Transverse colon (tissue), 4 donors: ENCODE data around the gene FXYD2. TPM values are rescaled to one million over a fixed set of nuclear protein-coding genes. Genes with fewer than 3 reads are reported as not detected.

Experiments used
- DNase-seq: peaks from one replicate; pipeline ENCODE4 v3.0.0-alpha.2; 2019
- H3K27ac ChIP-seq, 4 donors: fragments of 200-600 bp; sonication (generic); 2 replicates each; pipeline ENCODE4 v1.5.1; 2016 to 2018; ENCODE audit warnings: inconsistent platforms in 4 of 4
- H3K27me3 ChIP-seq: fragments of 200-600 bp; sonication (generic); 2 replicates; pipeline ENCODE4 v1.5.1; 2017; ENCODE audit warnings: inconsistent platforms
- H3K36me3 ChIP-seq, 4 donors: fragments of 200-600 bp; sonication (generic); 2 replicates each; pipeline ENCODE4 v1.5.1; 2017 to 2019; ENCODE audit warnings: inconsistent platforms in 4 of 4
- H3K4me1 ChIP-seq, 4 donors: fragments of 200-600 bp; sonication (generic); 2 replicates each; pipeline ENCODE4 v1.5.1; 2017 to 2020; ENCODE audit warnings: inconsistent platforms in 4 of 4
- H3K4me3 ChIP-seq, 4 donors: fragments of 200-600 bp; sonication (generic); 1 replicate in 1 of 4; 2 replicates in 3 of 4; pipeline versions ENCODE4 v1.5.1 to v1.6.1; 2017 to 2019; ENCODE audit warnings: inconsistent platforms in 4 of 4
- H3K9me3 ChIP-seq, 2 donors: fragments of 200-600 bp; sonication (generic); 2 replicates each; pipeline ENCODE4 v1.5.1; 2017 to 2019; ENCODE audit warnings: inconsistent platforms in 2 of 2
- EP300 ChIP-seq: sonication (generic); formaldehyde crosslinking; IDR thresholded peaks from one replicate; pipeline ENCODE4 v1.6.1; 2017; ENCODE audit warnings: antibody characterized with exemption, low read depth
- POLR2A ChIP-seq: fragments of 450-650 bp; IDR thresholded peaks from one replicate; pipeline ENCODE4 v1.6.1; 2016; ENCODE audit warnings: antibody characterized with exemption, mild to moderate bottlenecking, moderate library complexity
- POLR2AphosphoS5 ChIP-seq, 3 donors: sonication (generic); formaldehyde crosslinking; IDR thresholded peaks; one replicate each; pipeline ENCODE4 v1.6.1; 2016; ENCODE audit warnings: antibody characterized with exemption in 3 of 3
- WGBS, 2 donors: methylation state at CpG; one replicate each; pipeline ENCODE4 v1.1.5; 2018; ENCODE audit warnings: low coverage in 1 of 2; 5-methylcytosine and 5-hydroxymethylcytosine counted together
- in situ Hi-C, 4 donors: fragments of 200-750 bp; cut with MboI; loops; one replicate each; pipeline versions ENCODE4 v1.15.0 to v1.15.1; 2017; ENCODE audit warnings: low sequenced_read_pairs in 3 of 4, low pct_ligation_motif_present in 1 of 4, low pct_unique_long_range_greater_than_20kb in 1 of 4
- intact Hi-C: fragments of 100-400 bp; cut with DNase I; formaldehyde crosslinking; loops from one replicate; pipeline ENCODE4 v1.15.1; 2023; ENCODE audit warnings: low total_unique reads
- total RNA-seq, 4 donors: library from RNA; depleted of rRNA; stranded (reverse); fragments of >200 nt; gene quantifications; one replicate each; pipeline ENCODE4 v1.1.0, GENCODE V29; 2016
- TF ChIP-seq, protein P1 (sequence below), 5 experiments: fragments of 200-600 bp in 3 of 5; fragments of 450-650 bp in 2 of 5; sonication (generic) in 3 of 5; IDR thresholded peaks; 1 replicate in 2 of 5; 2 replicates in 3 of 5; pipeline ENCODE4 v1.5.1; 2016 to 2017; ENCODE audit warnings: antibody characterized with exemption in 5 of 5, inconsistent platforms in 3 of 5, mild to moderate bottlenecking in 2 of 5, moderate library complexity in 1 of 5

Gene FXYD2
- total RNA-seq, 4 donors from 2014 or later: 0.64 to 1.2 (median 1.1) TPM; not detected in 1

DNA sequence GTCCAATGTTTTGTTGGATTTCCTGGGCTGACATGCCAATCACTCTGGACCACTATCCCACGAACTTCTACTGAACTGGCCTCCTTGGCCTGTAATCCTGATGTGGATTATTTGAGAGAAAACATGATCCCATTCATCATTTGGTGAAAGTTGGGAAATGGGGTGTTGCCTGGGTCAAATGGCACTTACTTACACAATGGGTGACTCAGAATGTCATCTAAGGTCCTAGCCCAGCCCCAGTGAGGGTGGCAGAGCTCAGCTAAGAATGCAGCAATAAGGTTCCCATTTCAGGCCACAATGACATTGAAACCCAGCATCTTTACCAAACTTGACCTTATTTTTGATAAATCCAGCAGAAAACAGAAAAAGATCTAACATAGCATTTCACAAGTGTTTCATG, 19.5 kb downstream of the FXYD2 start:
- in situ Hi-C loops: loop anchor here in 3 of 4 donors (10.0 to 25.0 kb wide), 4 partner anchors 250 to 368 kb away; no protein-coding TSS in a partner anchor
- DNase-seq: no peak
- Histone ChIP-seq H3K27me3 (no peaks in the 10 kb centered on the region), H3K27ac (no peak overlapping the region), H3K36me3 (no peaks in the 10 kb centered on the region), H3K4me1 (peaks cover 0 to 18% (median 11%) of the 10 kb centered on the region in 4 donors), H3K9me3 (no peaks in the 10 kb centered on the region), H3K4me3 (no peak overlapping the region)
- TF ChIP-seq POLR2A (no peak), EP300 (no peak), POLR2AphosphoS5 (IDR thresholded peaks at IDR 0.05) (no peak)
- TF ChIP-seq, protein P1, sequence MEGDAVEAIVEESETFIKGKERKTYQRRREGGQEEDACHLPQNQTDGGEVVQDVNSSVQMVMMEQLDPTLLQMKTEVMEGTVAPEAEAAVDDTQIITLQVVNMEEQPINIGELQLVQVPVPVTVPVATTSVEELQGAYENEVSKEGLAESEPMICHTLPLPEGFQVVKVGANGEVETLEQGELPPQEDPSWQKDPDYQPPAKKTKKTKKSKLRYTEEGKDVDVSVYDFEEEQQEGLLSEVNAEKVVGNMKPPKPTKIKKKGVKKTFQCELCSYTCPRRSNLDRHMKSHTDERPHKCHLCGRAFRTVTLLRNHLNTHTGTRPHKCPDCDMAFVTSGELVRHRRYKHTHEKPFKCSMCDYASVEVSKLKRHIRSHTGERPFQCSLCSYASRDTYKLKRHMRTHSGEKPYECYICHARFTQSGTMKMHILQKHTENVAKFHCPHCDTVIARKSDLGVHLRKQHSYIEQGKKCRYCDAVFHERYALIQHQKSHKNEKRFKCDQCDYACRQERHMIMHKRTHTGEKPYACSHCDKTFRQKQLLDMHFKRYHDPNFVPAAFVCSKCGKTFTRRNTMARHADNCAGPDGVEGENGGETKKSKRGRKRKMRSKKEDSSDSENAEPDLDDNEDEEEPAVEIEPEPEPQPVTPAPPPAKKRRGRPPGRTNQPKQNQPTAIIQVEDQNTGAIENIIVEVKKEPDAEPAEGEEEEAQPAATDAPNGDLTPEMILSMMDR (IDR thresholded peaks at IDR 0.05): no peak
- WGBS, 2 donors: 60 to 61% methylated on average over 1 of the region's 1 CpG
- intact Hi-C loops: no loop called here

DNA sequence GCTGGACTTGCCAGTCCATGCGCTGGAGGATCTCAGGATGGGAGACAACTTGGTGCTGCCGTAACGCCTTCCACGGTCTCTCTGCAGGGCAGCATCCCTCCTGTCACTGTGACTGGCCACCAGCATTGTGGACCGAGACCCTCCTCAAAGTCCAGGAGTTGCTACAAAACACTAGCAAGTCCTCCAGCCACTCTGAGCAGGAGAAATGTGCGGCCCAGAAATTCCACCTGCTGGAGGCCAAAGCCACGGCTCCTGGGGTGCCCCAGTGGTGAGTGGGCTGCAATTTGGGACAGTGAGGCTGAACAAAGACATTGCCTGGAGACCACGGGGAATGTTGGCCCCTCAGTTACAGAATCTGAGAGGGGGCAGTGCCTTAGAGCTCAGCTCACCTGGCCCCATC, 20.6 kb downstream of the FXYD2 start:
- Histone ChIP-seq H3K36me3 (no peaks in the 10 kb centered on the region), H3K27ac (no peak overlapping the region), H3K9me3 (no peaks in the 10 kb centered on the region), H3K27me3 (no peaks in the 10 kb centered on the region), H3K4me1 (peaks cover 0 to 12% (median 3%) of the 10 kb centered on the region in 4 donors), H3K4me3 (no peak overlapping the region)
- in situ Hi-C loops: loop anchor here in 3 of 4 donors (10.0 to 25.0 kb wide), 4 partner anchors 251 to 367 kb away; no protein-coding TSS in a partner anchor
- WGBS, 2 donors: 84% methylated on average over 8 of the region's 8 CpGs; no CpG with 5 or more reads in 1 of the 2 donors
- no peak for DNase-seq
- TF ChIP-seq POLR2AphosphoS5 (IDR thresholded peaks at IDR 0.05) (no peak), POLR2A (no peak), EP300 (no peak)
- TF ChIP-seq, protein P1 (IDR thresholded peaks at IDR 0.05): no peak
- intact Hi-C loops: no loop called here

DNA sequence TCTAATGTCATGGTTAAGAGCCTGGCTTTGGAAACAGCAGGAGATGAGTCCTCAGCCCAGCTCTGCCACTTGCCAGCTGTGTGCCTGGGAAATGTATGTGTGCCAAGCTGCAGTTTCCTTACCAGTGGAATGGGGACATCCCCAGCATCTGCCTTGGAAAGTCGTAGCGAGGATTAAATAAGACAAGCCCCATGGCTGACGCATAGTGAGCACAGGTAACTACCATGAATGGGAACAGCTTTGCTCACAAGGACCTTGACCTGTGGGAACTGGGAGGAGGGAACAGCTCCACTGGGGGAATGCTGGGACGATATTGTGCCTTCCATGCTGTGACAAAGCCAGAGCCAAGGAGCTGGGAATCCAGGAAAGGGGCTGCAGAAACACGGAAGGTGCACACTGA, 24.9 kb downstream of the FXYD2 start:
- H3K4me1 ChIP-seq: peaks cover 9 to 21% (median 16%) of the 10 kb centered on the region in 4 donors
- H3K4me3 ChIP-seq: no peak overlapping the region
- in situ Hi-C loops: loop anchor here (10.0 to 25.0 kb wide), 4 partner anchors 255 to 362 kb away; no protein-coding TSS in a partner anchor
- H3K27ac ChIP-seq: no peak overlapping the region
- no peaks in the 10 kb centered on the region for H3K9me3 ChIP-seq
- intact Hi-C loops: no loop called here
- peak; percentile 23 for DNase-seq
- H3K27me3 ChIP-seq: peaks cover 36% of the 10 kb centered on the region
- TF ChIP-seq POLR2A (no peak), POLR2AphosphoS5 (IDR thresholded peaks at IDR 0.05) (no peak), EP300 (no peak)
- TF ChIP-seq, protein P1 (IDR thresholded peaks at IDR 0.05): no peak
- 46 to 61% methylated on average over 3 to 5 of the region's 5 CpGs for WGBS, 2 donors
- no peaks in the 10 kb centered on the region for H3K36me3 ChIP-seq

DNA sequence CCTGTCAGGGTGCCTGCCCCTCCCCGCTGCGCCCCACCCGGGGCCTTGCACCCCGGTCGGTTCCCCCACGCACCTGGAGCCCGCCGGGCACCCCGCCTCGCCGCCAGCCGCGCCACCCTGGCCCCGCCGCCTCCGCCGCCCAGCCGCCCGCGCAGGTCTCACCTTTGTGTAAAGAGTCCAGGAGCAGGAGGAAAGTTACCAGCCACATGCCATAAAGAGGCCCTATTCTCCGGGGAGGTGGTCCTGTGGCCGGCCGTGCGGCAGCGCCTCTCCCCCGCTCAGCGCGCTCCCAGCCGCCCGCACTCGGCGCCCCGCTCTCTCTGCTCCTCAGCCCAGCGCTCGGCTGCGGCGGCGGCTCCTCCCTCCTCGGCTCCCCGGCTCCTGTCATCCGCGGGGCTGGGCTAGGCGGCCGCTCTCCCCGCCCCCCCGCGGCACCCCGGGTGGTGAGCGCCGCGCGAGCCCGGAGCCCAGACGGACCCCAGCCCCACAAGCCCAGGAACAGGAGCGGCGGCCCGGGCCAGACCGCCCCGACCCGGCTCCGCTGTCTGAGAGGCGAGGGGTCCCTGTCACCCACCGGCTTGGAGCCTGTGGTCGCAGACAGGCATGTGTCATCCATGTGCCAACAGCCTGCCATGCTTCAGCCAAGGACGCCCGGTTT, 27.5 kb downstream of the FXYD2 start, which contains the start of gene DSCAML1:
Gene DSCAML1, minus strand, starts transcription at position 345 of the 658 bp plus-strand sequence. Its CDS starts 137 bp downstream, at position 208.
- Histone ChIP-seq H3K27me3 (peaks cover 51% of the 10 kb centered on the region), H3K4me3 (peak within 1 kb of the TSS in 3 of 4 donors; percentile 27 to 50 (median 41))
- in situ Hi-C loops: loop anchor here in 1 of 4 donors (25.0 kb wide), 1 partner anchor 360 kb away; no protein-coding TSS in a partner anchor

More for the DNA sequence above, 27.5 kb downstream of the FXYD2 start, which contains the start of gene DSCAML1:
- H3K27ac ChIP-seq: peak within 1 kb of the TSS in 1 of 4 donors; percentile 14
- no peaks in the 10 kb centered on the region for H3K9me3 ChIP-seq
- H3K4me1 ChIP-seq: peaks cover 9 to 21% (median 16%) of the 10 kb centered on the region in 4 donors
- DNase-seq: no peak
- H3K36me3 ChIP-seq: no peaks in the 10 kb centered on the region
- intact Hi-C loops: no loop called here
- 4% methylated on average over 16 of the region's 66 CpGs; no CpG with 5 or more reads in 1 of the 2 donors for WGBS, 2 donors
- TF ChIP-seq, protein P1 (IDR thresholded peaks at IDR 0.05): no peak
